Measurements from ENCODE around the gene SLC7A4.

The SLC7A4 gene

GRCh38 chr22:21047730-21048129, 15.4 kb upstream of the SLC7A4 start:
- H3K27me3 Mint-ChIP-seq (ENCODE audit: low read depth, poor library complexity) = peaks cover 12% of the 10 kb centered on the region
- DNase-seq = no peak
- no peak overlapping the region for H3K4me3 Mint-ChIP-seq
- H3K4me1 Mint-ChIP-seq = peaks cover 45% of the 10 kb centered on the region
- no peaks in the 10 kb centered on the region for H3K9me3 Mint-ChIP-seq
- no peak overlapping the region for H3K27ac Mint-ChIP-seq
- H3K36me3 Mint-ChIP-seq (ENCODE audit: low read depth) = no peaks in the 10 kb centered on the region
- TF ChIP-seq CTCF (IDR thresholded peaks at IDR 0.05) = no peak

- no peak overlapping the region for H3K4me3 Mint-ChIP-seq
- TF ChIP-seq CTCF (IDR thresholded peaks at IDR 0.05) = no peak
- peaks cover 12% of the 10 kb centered on the region for H3K27me3 Mint-ChIP-seq (ENCODE audit: low read depth, poor library complexity)
- H3K36me3 Mint-ChIP-seq (ENCODE audit: low read depth) = no peaks in the 10 kb centered on the region
- no peaks in the 10 kb centered on the region for H3K9me3 Mint-ChIP-seq
- peaks cover 48% of the 10 kb centered on the region for H3K4me1 Mint-ChIP-seq
- DNase-seq = no peak
- no peak overlapping the region for H3K27ac Mint-ChIP-seq
These were observed 14.8 kb upstream of the SLC7A4 start for GRCh38 chr22:21047035-21047661.

GRCh38 chr22:21045585-21046294, 13.4 kb upstream of the SLC7A4 start, which contains the start of gene LRRC74B:
Gene LRRC74B (plus strand): TSS chr22:21045946. CDS start chr22:21045987, 41 bp downstream.
- Mint-ChIP-seq H3K4me1 (peaks cover 36% of the 10 kb centered on the region), H3K9me3 (no peaks in the 10 kb centered on the region), H3K4me3 (peak within 1 kb of the TSS; percentile 88), H3K27ac (peak within 1 kb of the TSS; percentile 99), H3K36me3 (ENCODE audit: low read depth) (no peaks in the 10 kb centered on the region), H3K27me3 (ENCODE audit: low read depth, poor library complexity) (peaks cover 8% of the 10 kb centered on the region)
- DNase-seq = peak; percentile 98
- no peak for TF ChIP-seq CTCF (IDR thresholded peaks at IDR 0.05)

- Mint-ChIP-seq H3K27ac (peak overlapping the region; percentile 99), H3K27me3 (ENCODE audit: low read depth, poor library complexity) (peaks cover 10% of the 10 kb centered on the region), H3K9me3 (no peaks in the 10 kb centered on the region), H3K4me3 (peak overlapping the region; percentile 88), H3K36me3 (ENCODE audit: low read depth) (no peaks in the 10 kb centered on the region), H3K4me1 (peaks cover 36% of the 10 kb centered on the region)
- DNase-seq = peak; percentile 24
- no peak for TF ChIP-seq CTCF (IDR thresholded peaks at IDR 0.05)
These were observed 12.7 kb upstream of the SLC7A4 start for GRCh38 chr22:21044931-21045584.

GRCh38 chr22:21043860-21044535, 11.6 kb upstream of the SLC7A4 start:
- Mint-ChIP-seq H3K27me3 (ENCODE audit: low read depth, poor library complexity) (peaks cover 5% of the 10 kb centered on the region), H3K4me1 (peaks cover 36% of the 10 kb centered on the region), H3K27ac (no peak overlapping the region), H3K36me3 (ENCODE audit: low read depth) (no peaks in the 10 kb centered on the region), H3K9me3 (no peaks in the 10 kb centered on the region), H3K4me3 (peak overlapping the region; percentile 32)
- no peak for DNase-seq
- no peak for TF ChIP-seq CTCF (IDR thresholded peaks at IDR 0.05)

Data from nephron progenitor cell (in vitro differentiated cells).